WTC11 (cell line): ENCODE results near the gene MYNN.

Source experiments
- ATF3 ChIP-seq: sonication (generic); formaldehyde crosslinking; conservative IDR thresholded peaks from 2 replicates; pipeline ENCODE4 v1.8.1; 2022; ENCODE audit warnings: mild to moderate bottlenecking, missing genetic modification reagents
- CBFB ChIP-seq: sonication (generic); formaldehyde crosslinking; IDR thresholded peaks from 2 replicates; pipeline ENCODE4 v1.8.1; 2022; ENCODE audit warnings: mild to moderate bottlenecking, low read depth, missing genetic modification reagents
- CTCF ChIP-seq: fragments of 200-600 bp; IDR thresholded peaks from 2 replicates; pipeline ENCODE4 v1.8.0; 2022; ENCODE audit warnings: antibody characterized with exemption
- ESRRA ChIP-seq: sonication (generic); formaldehyde crosslinking; IDR thresholded peaks from 2 replicates; pipeline ENCODE4 v1.8.1; 2022; ENCODE audit warnings: mild to moderate bottlenecking, missing genetic modification reagents, borderline replicate concordance
- MAX ChIP-seq: sonication (generic); formaldehyde crosslinking; IDR thresholded peaks from 2 replicates; pipeline ENCODE4 v1.8.0; 2022; ENCODE audit warnings: mild to moderate bottlenecking, missing genetic modification reagents
- MLX ChIP-seq: sonication (generic); formaldehyde crosslinking; IDR thresholded peaks from 2 replicates; pipeline ENCODE4 v1.8.1; 2023; ENCODE audit warnings: mild to moderate bottlenecking, missing genetic modification reagents, moderate library complexity
- NR2C2 ChIP-seq: sonication (generic); formaldehyde crosslinking; IDR thresholded peaks from 2 replicates; pipeline ENCODE4 v1.8.0; 2022; ENCODE audit warnings: mild to moderate bottlenecking, missing genetic modification reagents
- USF2 ChIP-seq: sonication (generic); formaldehyde crosslinking; IDR thresholded peaks from 2 replicates; pipeline ENCODE4 v1.8.1; 2023; ENCODE audit warnings: mild to moderate bottlenecking, missing genetic modification reagents, moderate library complexity
- ZNF232 ChIP-seq: sonication (generic); formaldehyde crosslinking; IDR thresholded peaks from 2 replicates; pipeline ENCODE4 v1.8.0; 2022; ENCODE audit warnings: mild to moderate bottlenecking, missing genetic modification reagents

- TF ChIP-seq ESRRA (CRISPR knock-in tag) = no peak
- no peak; the same call in 1 of the 2 replicates for TF ChIP-seq CTCF
- peak; percentile 93 for TF ChIP-seq MAX (CRISPR knock-in tag)
- no peak for TF ChIP-seq MLX (CRISPR knock-in tag)
- no peak for TF ChIP-seq ATF3 (CRISPR knock-in tag)
- TF ChIP-seq CBFB (CRISPR knock-in tag) = no peak
- TF ChIP-seq NR2C2 (CRISPR knock-in tag) = no peak
- no peak for TF ChIP-seq ZNF232 (CRISPR knock-in tag)
- peak; percentile 87 for TF ChIP-seq USF2 (CRISPR knock-in tag)
These were observed 40.7 kb downstream of the MYNN start for GRCh38 chr3:169813757-169814517.
